ENCODE results near the gene DNHD1.

DNHD1 gene

DNA sequence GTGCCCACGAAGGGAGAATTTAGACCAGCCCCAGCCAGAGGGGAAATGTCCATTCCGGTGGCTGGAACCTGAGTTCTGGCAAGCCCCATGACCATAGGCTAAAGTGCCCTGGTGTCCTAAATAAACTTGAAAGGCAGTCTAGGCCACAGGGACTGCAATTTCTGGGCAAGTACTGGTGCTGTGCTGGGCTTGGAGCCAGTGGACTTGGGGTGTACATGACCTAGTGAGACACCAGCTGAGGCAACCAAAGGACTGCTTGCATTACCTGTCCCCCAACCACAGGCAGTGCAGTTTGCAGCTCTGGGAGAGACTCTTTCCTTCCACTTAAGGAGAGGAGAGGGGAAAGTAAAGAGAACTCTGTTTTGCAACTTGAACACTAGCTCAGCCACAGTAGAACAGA, 82.6 kb downstream of the DNHD1 start:
- H3K9me3 ChIP-seq = no peaks in the 10 kb centered on the region
- peaks cover 3% of the 10 kb centered on the region; the same call in 1 of the 2 replicates for H3K4me1 ChIP-seq
- TF ChIP-seq, protein P1, sequence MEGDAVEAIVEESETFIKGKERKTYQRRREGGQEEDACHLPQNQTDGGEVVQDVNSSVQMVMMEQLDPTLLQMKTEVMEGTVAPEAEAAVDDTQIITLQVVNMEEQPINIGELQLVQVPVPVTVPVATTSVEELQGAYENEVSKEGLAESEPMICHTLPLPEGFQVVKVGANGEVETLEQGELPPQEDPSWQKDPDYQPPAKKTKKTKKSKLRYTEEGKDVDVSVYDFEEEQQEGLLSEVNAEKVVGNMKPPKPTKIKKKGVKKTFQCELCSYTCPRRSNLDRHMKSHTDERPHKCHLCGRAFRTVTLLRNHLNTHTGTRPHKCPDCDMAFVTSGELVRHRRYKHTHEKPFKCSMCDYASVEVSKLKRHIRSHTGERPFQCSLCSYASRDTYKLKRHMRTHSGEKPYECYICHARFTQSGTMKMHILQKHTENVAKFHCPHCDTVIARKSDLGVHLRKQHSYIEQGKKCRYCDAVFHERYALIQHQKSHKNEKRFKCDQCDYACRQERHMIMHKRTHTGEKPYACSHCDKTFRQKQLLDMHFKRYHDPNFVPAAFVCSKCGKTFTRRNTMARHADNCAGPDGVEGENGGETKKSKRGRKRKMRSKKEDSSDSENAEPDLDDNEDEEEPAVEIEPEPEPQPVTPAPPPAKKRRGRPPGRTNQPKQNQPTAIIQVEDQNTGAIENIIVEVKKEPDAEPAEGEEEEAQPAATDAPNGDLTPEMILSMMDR (IDR thresholded peaks at IDR 0.05; ENCODE audit: low read depth, low read length) = no peak
- DNase-seq = no peak
- H3K4me3 ChIP-seq (ENCODE audit: low read depth, low read length) = no peak overlapping the region
- no peaks in the 10 kb centered on the region for H3K36me3 ChIP-seq
- no peaks in the 10 kb centered on the region for H3K27me3 ChIP-seq

DNA sequence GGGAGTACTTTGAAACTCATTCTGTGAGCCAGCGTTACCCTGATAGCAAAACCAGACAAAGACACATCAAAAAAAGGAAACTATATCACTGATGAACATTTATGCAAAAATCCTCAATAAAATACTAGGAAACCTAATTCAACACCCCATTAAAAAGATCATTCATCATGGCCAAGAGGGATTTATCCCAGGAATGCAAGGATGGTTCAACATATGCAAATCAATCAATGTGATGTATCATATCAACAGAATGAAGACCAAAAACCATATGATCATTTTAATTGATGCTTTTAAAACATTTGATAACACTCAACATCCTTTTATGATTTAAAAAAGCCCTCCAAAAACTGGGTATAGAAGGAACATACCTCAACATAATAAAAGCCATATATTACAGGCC, 86.5 kb downstream of the DNHD1 start:
- TF ChIP-seq, protein P1 (IDR thresholded peaks at IDR 0.05; ENCODE audit: low read depth, low read length) = no peak
- Histone ChIP-seq H3K27me3 (no peaks in the 10 kb centered on the region), H3K4me1 (no peaks in the 10 kb centered on the region), H3K36me3 (no peaks in the 10 kb centered on the region), H3K4me3 (ENCODE audit: low read depth, low read length) (no peak overlapping the region), H3K9me3 (no peaks in the 10 kb centered on the region)
- no peak for DNase-seq

DNA sequence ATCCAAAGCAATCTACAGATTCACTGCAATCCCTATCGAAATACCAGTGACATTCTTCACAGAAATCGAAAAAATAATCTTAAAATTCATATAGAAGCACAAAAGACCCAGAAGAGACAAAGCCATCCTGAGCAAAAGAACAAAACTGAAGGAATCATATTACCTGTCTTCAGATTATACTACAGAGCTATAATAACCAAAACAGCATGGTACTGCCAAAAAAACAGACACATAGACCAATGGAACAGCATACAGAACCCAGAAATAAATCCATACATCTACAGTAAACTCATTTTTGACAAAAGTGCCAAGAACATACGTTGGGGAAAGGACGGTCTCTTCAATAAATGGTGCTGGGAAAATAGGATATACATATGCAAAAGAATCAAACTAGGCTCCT, 87.4 kb downstream of the DNHD1 start:
- Histone ChIP-seq H3K4me1 (no peaks in the 10 kb centered on the region), H3K9me3 (no peaks in the 10 kb centered on the region), H3K27me3 (no peaks in the 10 kb centered on the region), H3K36me3 (no peaks in the 10 kb centered on the region), H3K4me3 (ENCODE audit: low read depth, low read length) (no peak overlapping the region)
- TF ChIP-seq, protein P1 (IDR thresholded peaks at IDR 0.05; ENCODE audit: low read depth, low read length) = no peak
- DNase-seq = no peak

DNA sequence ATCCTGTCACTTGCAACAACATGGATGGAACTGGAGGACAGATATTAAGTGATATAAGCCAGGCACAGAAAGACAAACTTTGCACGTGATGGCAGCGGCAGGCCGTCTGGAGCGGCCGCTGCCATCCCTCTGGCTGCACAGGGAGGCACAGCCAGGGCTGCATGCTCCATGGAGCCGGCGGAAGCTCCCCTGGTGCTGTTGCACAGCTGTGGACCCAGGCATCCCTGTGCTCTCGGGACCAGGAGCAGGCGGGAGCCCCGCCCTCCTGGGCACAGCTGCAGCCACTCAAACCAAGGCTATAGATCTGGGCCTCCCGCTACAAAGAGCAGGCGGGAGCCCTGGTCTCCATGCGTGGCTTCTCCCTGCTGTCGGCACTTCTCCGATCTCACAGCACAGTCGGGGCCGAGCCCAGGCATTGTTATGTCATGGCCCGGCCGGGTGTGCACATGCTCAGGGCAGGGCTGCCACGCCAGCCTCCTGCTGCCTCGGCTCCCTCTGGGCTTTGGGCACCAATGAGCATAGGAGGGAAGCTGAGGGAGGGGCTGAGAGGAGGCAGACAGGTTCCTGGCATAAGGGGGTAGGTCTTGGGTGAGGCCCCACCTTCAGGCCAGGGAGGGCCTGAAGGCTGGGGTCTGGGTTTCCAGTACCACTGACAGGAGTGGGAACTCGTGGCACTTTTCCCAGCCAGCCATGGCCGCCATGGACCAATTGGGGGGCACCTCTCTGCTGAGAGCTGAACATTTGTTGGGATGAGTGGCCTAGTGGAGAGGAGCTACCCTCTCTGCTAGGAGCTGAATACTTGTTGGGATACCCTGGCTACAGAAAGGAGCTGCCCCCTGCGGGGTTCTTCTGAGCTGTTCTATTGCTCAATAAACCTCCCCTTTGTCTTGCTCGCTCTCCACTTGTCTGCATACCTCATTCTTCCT, 89.6 kb downstream of the DNHD1 start:
- Histone ChIP-seq H3K36me3 (no peaks in the 10 kb centered on the region), H3K27me3 (no peaks in the 10 kb centered on the region), H3K4me3 (ENCODE audit: low read depth, low read length) (peak overlapping the region; percentile 45), H3K4me1 (no peaks in the 10 kb centered on the region), H3K9me3 (no peaks in the 10 kb centered on the region)
- TF ChIP-seq, protein P1 (IDR thresholded peaks at IDR 0.05; ENCODE audit: low read depth, low read length) = no peak
- DNase-seq = peak; percentile 72

DNA sequence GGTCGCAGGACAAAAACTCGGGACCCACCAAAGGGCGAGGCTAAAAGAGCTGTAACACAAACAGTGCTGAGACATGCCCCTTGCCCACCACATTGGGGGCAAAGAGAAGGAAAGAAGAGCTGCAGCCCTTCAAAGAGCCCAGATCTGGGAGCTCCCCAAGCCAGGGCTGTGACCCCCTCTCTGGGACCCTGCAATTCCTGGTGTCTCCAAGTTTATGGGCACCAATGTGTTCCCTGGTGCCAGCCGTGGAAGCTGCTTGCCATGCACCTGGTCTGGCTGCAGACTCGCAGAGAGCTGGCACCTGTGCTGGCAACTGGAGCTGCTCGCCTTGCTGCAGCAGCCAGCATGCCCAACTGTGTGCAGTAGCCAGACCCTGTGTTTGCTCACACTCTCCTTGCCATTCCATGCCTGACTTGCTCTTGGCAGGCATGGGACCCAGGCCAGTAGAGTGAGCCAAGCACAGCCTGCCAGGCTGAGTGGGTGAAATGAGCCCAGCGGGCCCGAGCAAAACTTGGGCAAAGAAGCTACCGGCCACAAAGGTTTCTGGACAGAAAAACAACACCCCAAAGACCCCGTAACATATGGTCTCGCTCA, 90.4 kb downstream of the DNHD1 start:
- TF ChIP-seq, protein P1 (IDR thresholded peaks at IDR 0.05; ENCODE audit: low read depth, low read length) = no peak
- H3K9me3 ChIP-seq = no peaks in the 10 kb centered on the region
- no peak for DNase-seq

DNA sequence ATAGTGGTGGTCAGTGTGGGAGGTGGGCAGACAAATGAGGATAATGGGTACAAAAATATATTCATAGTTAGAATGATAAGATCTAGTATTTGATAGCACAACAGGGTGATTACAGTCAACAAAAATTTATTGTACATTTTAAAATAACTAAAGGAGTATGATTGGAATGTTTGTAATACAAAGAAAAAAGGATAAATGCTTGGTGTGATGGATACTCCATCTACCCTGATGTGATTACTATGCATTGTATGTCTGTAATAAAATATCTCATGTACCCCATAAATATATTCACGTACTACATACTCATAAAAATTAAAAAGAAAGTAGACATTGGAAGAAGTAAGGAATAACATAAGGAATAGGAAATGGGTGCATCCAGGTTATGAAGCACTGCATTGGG, 90.9 kb downstream of the DNHD1 start:
- H3K9me3 ChIP-seq = no peaks in the 10 kb centered on the region
- no peaks in the 10 kb centered on the region for H3K4me1 ChIP-seq
- H3K4me3 ChIP-seq (ENCODE audit: low read depth, low read length) = no peak overlapping the region
- no peaks in the 10 kb centered on the region for H3K36me3 ChIP-seq
- DNase-seq = no peak
- TF ChIP-seq, protein P1 (IDR thresholded peaks at IDR 0.05; ENCODE audit: low read depth, low read length) = no peak
- no peaks in the 10 kb centered on the region for H3K27me3 ChIP-seq

More for the DNA sequence above, 90.4 kb downstream of the DNHD1 start:
- H3K4me1 ChIP-seq = no peaks in the 10 kb centered on the region
- no peaks in the 10 kb centered on the region for H3K36me3 ChIP-seq
- no peak overlapping the region for H3K4me3 ChIP-seq (ENCODE audit: low read depth, low read length)
- no peaks in the 10 kb centered on the region for H3K27me3 ChIP-seq

Data from BE2C (cell line).